Left colon (tissue), 2 donors: Measurements from ENCODE around the gene CDH23. TPM values are rescaled to one million over a fixed set of nuclear protein-coding genes. Genes with fewer than 3 reads are reported as not detected.

Experiments used
- ATAC-seq: fragments of 200-7000 bp; cut with Tn5 transposase; one replicate; pipeline ENCODE4 v1.9.1; 2020; ENCODE audit warnings: mild to moderate bottlenecking, moderate library complexity
- DNase-seq, 2 donors: peaks; one replicate each; pipeline ENCODE4 v3.0.0-alpha.2; 2020
- intact Hi-C, 2 donors: fragments of 100-400 bp; cut with DNase I in 1 of 2; cut with micrococcal nuclease in 1 of 2; formaldehyde crosslinking; loops; one replicate each; pipeline versions ENCODE4 v1.11.2 to v1.14.0; 2022; cut with DNase I, micrococcal nuclease
- total RNA-seq, 2 donors: library from RNA; stranded (reverse); fragmentation: NEBNext Ultra II Directional; extraction: Animal tissue kit (Norgen Biotek cat#: 25700); gene quantifications; one replicate each; pipeline ENCODE4 v1.2.1, GENCODE V29; 2021
- donor health status: DM: no; HTN: no; CAD: no.
- donor health status: DM: yes; HTN: yes; CAD: no.

Gene CDH23
- total RNA-seq, 2 donors from 2014 or later, result 2.2 to 2.5 TPM

GRCh38 chr10:71432101-71432905 is 35.6 kb downstream of the CDH23 start:
- no peak for DNase-seq
- ATAC-seq, result no peak
- intact Hi-C loops, result no loop called here

- DNase-seq (no peak), ATAC-seq (no peak)
- intact Hi-C loops, result no loop called here
Measured at GRCh38 chr10:71432956-71433767, 36.4 kb downstream of the CDH23 start.

- ATAC-seq (peak; percentile 34), DNase-seq (no peak)
- intact Hi-C loops, result no loop called here
Measured at GRCh38 chr10:71433768-71434744, 37.3 kb downstream of the CDH23 start.

- intact Hi-C loops, result no loop called here
- ATAC-seq (no peak), DNase-seq (no peak)
Measured at GRCh38 chr10:71434760-71435394, 38.2 kb downstream of the CDH23 start.

GRCh38 chr10:71435571-71436267 is 39.0 kb downstream of the CDH23 start:
- intact Hi-C loops, result no loop called here
- peak in 1 of 2 donors; percentile 20 for DNase-seq
- ATAC-seq, result peak; percentile 94

GRCh38 chr10:71436268-71437125 is 39.8 kb downstream of the CDH23 start:
- ATAC-seq, result no peak
- intact Hi-C loops, result no loop called here
- DNase-seq, result no peak

- intact Hi-C loops, result no loop called here
- DNase-seq (no peak), ATAC-seq (no peak)
Measured at GRCh38 chr10:71437537-71438092, 40.9 kb downstream of the CDH23 start.

GRCh38 chr10:71438761-71439160 is 42.0 kb downstream of the CDH23 start:
- ATAC-seq (no peak), DNase-seq (no peak)
- intact Hi-C loops, result no loop called here

GRCh38 chr10:71439670-71440425 is 43.1 kb downstream of the CDH23 start:
- intact Hi-C loops, result no loop called here
- no peak for ATAC-seq
- DNase-seq, result no peak

- ATAC-seq (no peak), DNase-seq (no peak)
- intact Hi-C loops, result no loop called here
Measured at GRCh38 chr10:71440506-71441035, 43.9 kb downstream of the CDH23 start.

- ATAC-seq (no peak), DNase-seq (no peak)
- intact Hi-C loops, result no loop called here
Measured at GRCh38 chr10:71442000-71442399, 45.3 kb downstream of the CDH23 start.

GRCh38 chr10:71442859-71443570 is 46.3 kb downstream of the CDH23 start:
- intact Hi-C loops, result no loop called here
- DNase-seq, result no peak

GRCh38 chr10:71443676-71444075 is 47.0 kb downstream of the CDH23 start:
- DNase-seq, result no peak
- ATAC-seq, result no peak
- intact Hi-C loops, result no loop called here

More at GRCh38 chr10:71442859-71443570, 46.3 kb downstream of the CDH23 start:
- ATAC-seq, result no peak

- no peak for DNase-seq
- intact Hi-C loops, result no loop called here
- ATAC-seq, result no peak
Measured at GRCh38 chr10:71444284-71445054, 47.7 kb downstream of the CDH23 start.
